RWPE1 (cell line): ENCODE results near the gene MYL6.

Source experiments
- CTCF ChIA-PET: fragments of 350-600 bp; sonication (Branson Sonifier 250); formaldehyde crosslinking; extraction: SDS; loops from one replicate; lab custom pipeline; 2021; lab: Yijun Ruan, JAX
- POLR2A ChIA-PET: fragments of 400-600 bp; formaldehyde crosslinking; extraction: SDS; loops from one replicate; lab custom pipeline; 2020; ENCODE audit warnings: antibody characterized with exemption; ENCODE audit not compliant: low non-redundant PET; lab: Yijun Ruan, JAX
- DNase-seq: peaks from one replicate; pipeline ENCODE4 v3.0.0; 2012; ENCODE audit warnings: low spot score
- H3K27ac ChIP-seq: fragments of 450-650 bp; 2 replicates; pipeline ENCODE4 v1.5.1; 2017
- TF ChIP-seq, protein P1 (sequence below): fragments of 450-650 bp; conservative IDR thresholded peaks from 2 replicates; pipeline ENCODE4 v1.5.1; 2017; ENCODE audit warnings: low read depth, mild to moderate bottlenecking

Gene MYL6

DNA sequence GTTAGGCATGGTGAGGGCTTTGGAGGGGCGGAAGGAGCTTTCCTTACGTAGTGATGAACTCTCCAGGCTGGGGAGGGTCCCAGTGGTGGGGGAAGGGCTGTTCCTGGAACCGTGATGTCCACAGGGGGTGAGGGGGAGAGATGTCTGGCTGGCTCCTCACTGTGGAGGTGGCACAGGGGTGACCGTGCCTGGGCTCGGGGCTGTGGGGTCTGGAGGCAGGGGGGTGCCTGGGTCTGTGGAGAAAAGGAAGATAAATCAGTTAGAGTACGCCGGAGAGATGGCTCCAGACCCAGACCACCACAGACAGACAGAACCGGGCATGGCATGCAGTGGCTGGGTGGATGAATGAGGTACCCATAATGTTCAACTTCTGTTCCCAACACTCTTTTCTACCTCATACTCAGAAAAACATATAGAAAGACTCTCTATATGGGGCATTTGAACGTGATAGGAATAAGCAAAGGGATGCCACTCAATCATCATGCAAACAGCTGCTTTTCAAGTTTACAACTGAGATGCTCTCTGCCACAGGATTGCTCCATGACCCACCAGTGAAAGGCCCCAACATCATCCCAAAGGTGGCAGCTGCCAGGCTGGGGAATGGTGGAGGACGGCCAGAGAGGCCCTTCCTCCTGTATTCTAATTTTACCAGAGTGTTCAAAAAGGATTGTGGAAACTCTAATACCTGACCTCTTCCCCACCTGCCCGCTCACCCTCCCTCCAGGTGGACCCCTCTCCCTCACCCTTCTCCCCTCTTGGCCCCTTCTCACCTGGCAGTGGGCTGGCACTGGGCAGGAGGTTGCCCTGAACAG is 5.6 kb downstream of the MYL6 start:
- H3K27ac ChIP-seq, result peak overlapping the region; percentile 58
- no peak for DNase-seq
- TF ChIP-seq, protein P1, sequence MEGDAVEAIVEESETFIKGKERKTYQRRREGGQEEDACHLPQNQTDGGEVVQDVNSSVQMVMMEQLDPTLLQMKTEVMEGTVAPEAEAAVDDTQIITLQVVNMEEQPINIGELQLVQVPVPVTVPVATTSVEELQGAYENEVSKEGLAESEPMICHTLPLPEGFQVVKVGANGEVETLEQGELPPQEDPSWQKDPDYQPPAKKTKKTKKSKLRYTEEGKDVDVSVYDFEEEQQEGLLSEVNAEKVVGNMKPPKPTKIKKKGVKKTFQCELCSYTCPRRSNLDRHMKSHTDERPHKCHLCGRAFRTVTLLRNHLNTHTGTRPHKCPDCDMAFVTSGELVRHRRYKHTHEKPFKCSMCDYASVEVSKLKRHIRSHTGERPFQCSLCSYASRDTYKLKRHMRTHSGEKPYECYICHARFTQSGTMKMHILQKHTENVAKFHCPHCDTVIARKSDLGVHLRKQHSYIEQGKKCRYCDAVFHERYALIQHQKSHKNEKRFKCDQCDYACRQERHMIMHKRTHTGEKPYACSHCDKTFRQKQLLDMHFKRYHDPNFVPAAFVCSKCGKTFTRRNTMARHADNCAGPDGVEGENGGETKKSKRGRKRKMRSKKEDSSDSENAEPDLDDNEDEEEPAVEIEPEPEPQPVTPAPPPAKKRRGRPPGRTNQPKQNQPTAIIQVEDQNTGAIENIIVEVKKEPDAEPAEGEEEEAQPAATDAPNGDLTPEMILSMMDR, result no peak
- ChIA-PET CTCF (interaction anchor here (0.6 to 0.8 kb wide), 3 partner anchors 13 to 1247 kb away, joined by 4 to 5 read pairs (median 4); partner anchors contain the start of gene SMARCC2), POLR2A (interaction anchor here (0.9 to 1.1 kb wide), 2 partner anchors 9 to 36 kb away, joined by 5 to 8 read pairs; partner anchors contain the start of gene ESYT1)

DNA sequence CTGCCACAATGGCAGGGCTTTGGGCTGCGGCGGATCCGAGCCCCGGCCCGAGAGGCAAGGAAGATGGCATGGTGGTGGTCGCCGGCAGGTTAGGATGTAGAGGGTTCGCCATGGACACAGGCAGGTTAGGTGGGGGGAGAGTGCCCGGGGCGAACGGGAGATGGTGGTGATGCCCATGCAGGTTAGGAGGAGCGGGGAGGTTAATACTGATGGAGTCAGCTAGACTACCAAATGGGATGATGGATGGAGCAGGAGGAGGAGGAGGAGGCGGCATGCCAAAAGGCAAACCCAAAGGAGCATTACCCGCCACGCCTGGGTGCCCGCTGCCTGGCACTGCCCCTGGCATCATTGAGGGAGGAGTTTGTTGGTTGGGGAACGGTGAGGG is 6.2 kb downstream of the MYL6 start:
- CTCF ChIA-PET, result interaction anchor here (0.6 kb wide), 2 partner anchors 12 to 1246 kb away, joined by 4 to 5 read pairs; no protein-coding TSS in a partner anchor
- no peak for DNase-seq
- H3K27ac ChIP-seq, result peak overlapping the region; percentile 58
- TF ChIP-seq, protein P1, result no peak
- POLR2A ChIA-PET, result interaction anchor here (0.7 kb wide), 1 partner anchor 17 kb away, joined by 3 read pairs; no protein-coding TSS in a partner anchor

DNA sequence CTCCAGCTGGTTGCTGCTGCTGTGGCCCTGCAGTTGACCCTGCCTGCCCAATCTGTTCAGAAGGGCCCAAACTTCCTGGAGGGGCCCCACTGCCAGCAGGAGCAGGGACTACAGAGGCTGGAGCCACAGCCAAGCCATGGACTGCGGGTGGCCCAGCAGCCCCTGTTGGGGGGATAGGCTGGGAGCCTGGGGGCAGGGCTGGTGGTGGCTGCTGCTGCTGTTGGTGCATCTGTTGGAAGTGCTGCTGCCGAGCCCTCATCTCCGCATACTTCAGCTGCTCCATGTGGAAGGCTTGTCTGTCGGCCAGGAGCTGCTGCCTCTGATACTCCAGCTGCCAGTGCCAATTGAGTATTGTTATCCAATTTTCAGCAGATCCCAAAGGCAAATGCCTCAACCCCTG is 7.2 kb downstream of the MYL6 start:
- TF ChIP-seq, protein P1, result no peak
- no peak for DNase-seq
- peak overlapping the region; percentile 58 for H3K27ac ChIP-seq
- ChIA-PET POLR2A (no interaction called here), CTCF (interaction anchor here (1.5 kb wide), 1 partner anchor 24 kb away, joined by 6 read pairs; the partner anchor contains the start of gene SMARCC2)

DNA sequence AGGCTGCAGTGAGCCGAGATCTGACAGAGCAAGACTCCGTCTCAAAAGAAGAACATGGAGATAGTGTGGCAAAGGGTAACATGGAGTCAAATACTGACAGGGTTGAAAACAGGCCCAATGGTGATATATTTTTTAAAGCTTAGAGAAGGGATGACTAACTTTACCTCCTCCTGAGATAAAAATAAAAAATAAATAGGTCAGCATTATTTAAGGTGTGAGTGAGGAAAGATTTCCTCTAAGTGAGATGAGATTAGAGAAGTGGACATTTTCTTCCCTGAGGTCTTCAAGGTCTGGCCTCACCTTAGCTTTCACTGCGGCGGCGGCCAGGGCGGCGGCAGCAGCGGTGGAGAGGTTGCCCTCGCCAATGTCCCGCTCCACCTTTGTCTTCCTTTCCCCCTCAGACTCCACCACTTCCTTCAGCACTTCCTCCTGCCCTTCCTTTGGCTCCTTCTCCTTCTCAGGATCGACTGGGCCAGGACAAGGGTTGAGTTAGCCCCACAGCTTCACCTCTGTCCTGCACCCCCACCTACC is 11.1 kb downstream of the MYL6 start:
- TF ChIP-seq, protein P1, result no peak
- no peak for DNase-seq
- POLR2A ChIA-PET, result no interaction called here
- CTCF ChIA-PET, result interaction anchor here (1.0 kb wide), 1 partner anchor 20 kb away, joined by 7 read pairs; the partner anchor contains the start of gene SMARCC2
- H3K27ac ChIP-seq, result peak overlapping the region; percentile 32

DNA sequence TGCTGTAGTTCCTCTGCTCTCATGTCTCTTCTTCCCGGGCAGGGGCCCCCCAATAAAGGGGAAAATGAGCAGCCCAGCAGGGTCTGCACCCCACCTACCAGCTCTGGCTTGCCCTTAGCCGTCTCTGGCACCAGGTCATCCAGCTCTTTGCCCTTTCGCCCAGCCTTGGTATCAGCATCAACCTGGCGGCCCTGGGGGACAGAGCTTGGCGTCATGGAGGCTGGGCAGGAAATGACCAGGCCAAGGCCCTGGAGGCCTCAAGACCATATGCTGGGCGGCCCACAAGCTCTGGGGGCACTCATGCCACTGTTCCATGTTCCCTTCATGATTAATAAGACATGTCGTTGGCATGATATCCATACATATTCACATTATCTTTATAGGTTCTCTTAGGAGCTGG is 14.7 kb downstream of the MYL6 start:
- TF ChIP-seq, protein P1, result no peak
- DNase-seq, result no peak
- POLR2A ChIA-PET, result interaction anchor here (0.7 to 0.9 kb wide), 2 partner anchors 10 to 11 kb away, joined by 3 to 5 read pairs; no protein-coding TSS in a partner anchor
- H3K27ac ChIP-seq, result peak overlapping the region; percentile 10; the same call in 1 of the 2 replicates
- CTCF ChIA-PET, result interaction anchor here (0.7 to 1.0 kb wide), 2 partner anchors 54 to 68 kb away, joined by 3 read pairs; no protein-coding TSS in a partner anchor

DNA sequence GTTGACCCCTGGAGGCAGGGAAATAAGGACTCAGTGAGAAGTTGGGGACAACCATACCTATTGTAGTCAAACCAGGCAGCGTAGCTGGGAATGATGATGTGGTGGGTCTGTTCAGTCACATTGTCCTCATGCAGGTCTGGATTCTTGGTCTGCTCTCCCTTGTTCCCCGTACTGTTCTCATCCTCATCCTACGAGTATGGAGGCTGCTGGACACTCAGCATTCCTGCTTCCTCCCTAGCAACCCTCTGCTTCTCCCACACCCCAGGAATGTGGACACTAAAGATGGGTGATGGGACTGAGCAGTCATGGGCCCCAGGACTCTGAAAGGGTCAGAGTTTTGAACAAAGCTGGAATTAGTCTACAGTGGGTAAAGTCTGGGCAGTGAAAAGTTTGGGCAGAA is 20.2 kb downstream of the MYL6 start:
- CTCF ChIA-PET, result interaction anchor here (0.6 to 0.7 kb wide), 2 partner anchors 59 to 97 kb away, joined by 3 read pairs; no protein-coding TSS in a partner anchor
- POLR2A ChIA-PET, result no interaction called here
- DNase-seq, result no peak
- TF ChIP-seq, protein P1, result no peak
- H3K27ac ChIP-seq, result no peak overlapping the region
